B cell (primary cell): ENCODE data around the gene KRT74.

Experiments used
- CTCF ChIP-seq: fragments of 200-600 bp; IDR thresholded peaks from one replicate; pipeline ENCODE4 v1.8.0; 2022; ENCODE audit warnings: antibody characterized with exemption, mild to moderate bottlenecking
- EZH2 ChIP-seq: IDR thresholded peaks from 2 replicates; pipeline ENCODE4 v1.6.1; 2012; ENCODE audit warnings: borderline replicate concordance, low read depth, mild to moderate bottlenecking, moderate library complexity, low read length; ENCODE audit not compliant: insufficient read depth, poor library complexity, severe bottlenecking

GRCh38 chr12:52515927-52516831 lies 57.5 kb downstream of the KRT74 start:
- TF ChIP-seq CTCF (no peak), EZH2 (no peak)
